Aorta (tissue), 5 donors: ENCODE results near the gene ASF1A. TPM values are rescaled to one million over a fixed set of nuclear protein-coding genes. Genes with fewer than 3 reads are reported as not detected.

Experiments used
- ATAC-seq: fragments of 200-7000 bp; cut with Tn5 transposase; one replicate; pipeline ENCODE4 v1.9.1; 2022; ENCODE audit warnings: moderate library complexity; ENCODE audit not compliant: low FRiP score
- DNase-seq, 2 donors: peaks; one replicate each; pipeline ENCODE4 v3.0.0-alpha.2; 2020
- H3K27ac ChIP-seq, 2 donors: one replicate each; pipeline ENCODE4 v1.5.1; 2013; ENCODE audit warnings: low read length in 2 of 2, mild to moderate bottlenecking in 2 of 2, moderate library complexity in 2 of 2, control low read depth in 1 of 2, inconsistent platforms in 1 of 2, low read depth in 1 of 2
- H3K27me3 ChIP-seq, 2 donors: one replicate each; pipeline ENCODE4 v1.6.1; 2013; ENCODE audit warnings: control low read depth in 1 of 2, low read length in 1 of 2, mild to moderate bottlenecking in 1 of 2, moderate library complexity in 1 of 2; ENCODE audit not compliant: insufficient read depth in 2 of 2, control insufficient read depth in 1 of 2
- H3K36me3 ChIP-seq, 2 donors: one replicate each; pipeline ENCODE4 v1.6.1; 2013; ENCODE audit warnings: control low read depth in 1 of 2, low read length in 1 of 2, mild to moderate bottlenecking in 1 of 2; ENCODE audit not compliant: insufficient read depth in 2 of 2, control insufficient read depth in 1 of 2
- H3K4me1 ChIP-seq, 2 donors: one replicate each; pipeline ENCODE4 v1.6.1; 2013; ENCODE audit warnings: low read length in 2 of 2, control low read depth in 1 of 2, mild to moderate bottlenecking in 1 of 2, moderate library complexity in 1 of 2; ENCODE audit not compliant: insufficient read depth in 2 of 2, control insufficient read depth in 1 of 2
- H3K4me3 ChIP-seq, 2 donors: one replicate each; pipeline ENCODE4 v1.5.1; 2013; ENCODE audit warnings: low read length in 2 of 2, control low read depth in 1 of 2, mild to moderate bottlenecking in 1 of 2
- H3K9me3 ChIP-seq: one replicate; pipeline ENCODE4 v1.6.1; 2013; ENCODE audit warnings: mild to moderate bottlenecking, low read length; ENCODE audit not compliant: control insufficient read depth
- WGBS, 2 donors: extraction: QIAGEN DNeasy Blood & Tissue Kit; methylation state at CpG; one replicate each; pipeline ENCODE4 v1.1.7; 2013; 5-methylcytosine and 5-hydroxymethylcytosine counted together
- intact Hi-C, 2 donors: fragments of 100-400 bp; cut with DNase I; formaldehyde crosslinking; loops; one replicate each; pipeline versions ENCODE4 v1.14.2 to v1.15.0; 2022
- polyA plus RNA-seq, 2 donors: library from polyadenylated mRNA; stranded (reverse); fragments of 200-250 nt; gene quantifications; one replicate each; pipeline ENCODE4 v1.2.3, GENCODE V29; 2013
- total RNA-seq, 2 donors: library from RNA; stranded (reverse); fragmentation: NEBNext Ultra II Directional; extraction: Animal tissue kit (Norgen Biotek cat#: 25700); gene quantifications; one replicate each; pipeline ENCODE4 v1.2.1, GENCODE V29; 2021
- donor health status: healthy with polysubstance abuse.
- donor health status: Bipolar disorder and iron deficiency.
- donor health status: DM: no; HTN: no; CAD: no.
- donor health status: DM: no; HTN: no; CAD: no.
- donor health status: DM: yes; HTN: yes; CAD: no.

ASF1A gene
- total and polyA plus RNA-seq, 4 donors, result 11.5 to 17.4 (median 12.7) TPM

DNA sequence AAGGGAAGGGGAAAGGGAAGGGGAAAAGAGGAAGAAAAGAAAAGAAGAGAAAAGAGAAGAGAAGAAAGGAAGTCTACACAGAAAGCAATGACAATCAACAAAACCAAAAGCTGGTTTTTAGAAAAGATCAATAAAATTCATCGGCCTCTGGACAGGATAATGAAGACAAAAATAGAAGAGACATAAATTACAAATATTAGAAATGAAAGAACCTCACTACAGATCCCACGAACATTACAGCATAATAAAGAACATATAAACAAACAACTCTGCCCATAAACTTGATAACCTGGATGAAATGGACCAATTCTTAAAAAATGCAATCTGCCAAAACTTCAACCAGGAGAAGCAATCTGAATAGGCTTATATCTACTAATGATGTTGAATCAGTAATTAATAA lies 20.7 kb upstream of the ASF1A start:
- Histone ChIP-seq H3K36me3 (no peaks in the 10 kb centered on the region), H3K27ac (no peak overlapping the region), H3K27me3 (no peaks in the 10 kb centered on the region), H3K4me1 (peaks cover 0 to 4% of the 10 kb centered on the region in 2 donors), H3K4me3 (no peak overlapping the region), H3K9me3 (no peaks in the 10 kb centered on the region)
- DNase-seq (no peak), ATAC-seq (no peak)
- WGBS, 2 donors, result 93 to 98% methylated on average over 2 of the region's 2 CpGs
- intact Hi-C loops, result no loop called here

DNA sequence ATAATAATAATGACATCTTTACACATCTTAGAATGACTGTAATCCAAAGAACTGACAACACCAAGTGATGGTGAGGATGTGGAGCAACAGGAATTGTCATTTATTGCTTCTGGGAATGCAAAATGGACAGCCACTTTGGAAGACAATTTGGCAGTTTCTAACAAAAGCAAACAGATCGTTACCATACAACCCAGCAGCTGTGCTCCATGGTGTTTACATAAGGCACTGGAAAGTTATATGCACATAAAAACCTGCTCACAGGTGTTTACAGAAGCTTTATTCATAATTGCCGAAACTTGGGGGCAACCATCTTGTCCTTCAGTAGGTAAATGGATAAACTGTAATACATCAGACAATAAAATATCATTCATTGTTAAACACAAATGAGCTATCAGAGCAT lies 18.3 kb upstream of the ASF1A start:
- Histone ChIP-seq H3K9me3 (no peaks in the 10 kb centered on the region), H3K27me3 (no peaks in the 10 kb centered on the region), H3K4me1 (peaks cover 0 to 4% of the 10 kb centered on the region in 2 donors), H3K27ac (no peak overlapping the region), H3K36me3 (no peaks in the 10 kb centered on the region), H3K4me3 (no peak overlapping the region)
- DNase-seq, result no peak
- no peak for ATAC-seq
- intact Hi-C loops, result no loop called here
- WGBS, 2 donors, result 82 to 88% methylated on average over 2 of the region's 2 CpGs

DNA sequence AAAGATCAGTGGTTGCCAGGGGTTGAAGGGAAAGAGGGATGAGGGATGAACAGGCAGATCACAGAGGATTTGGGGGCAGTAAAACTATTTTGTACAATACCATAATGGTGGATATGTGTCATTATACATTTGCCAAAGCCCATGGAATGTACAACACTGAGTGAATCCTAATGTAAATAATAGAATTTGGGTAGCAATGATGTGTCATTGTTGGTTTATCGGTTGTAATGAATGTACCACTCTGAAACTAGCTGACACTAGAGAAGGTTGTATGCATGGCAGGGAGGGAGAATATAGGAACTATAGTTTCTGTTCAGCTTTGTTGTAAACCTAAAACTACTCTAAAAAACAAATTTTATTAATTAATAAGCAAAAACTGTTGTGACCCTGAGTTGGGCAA lies 17.8 kb upstream of the ASF1A start:
- 83 to 95% methylated on average over 1 of the region's 1 CpG for WGBS, 2 donors
- intact Hi-C loops, result no loop called here
- Histone ChIP-seq H3K27me3 (no peaks in the 10 kb centered on the region), H3K36me3 (no peaks in the 10 kb centered on the region), H3K4me1 (peaks cover 0 to 4% of the 10 kb centered on the region in 2 donors), H3K9me3 (no peaks in the 10 kb centered on the region), H3K27ac (no peak overlapping the region), H3K4me3 (no peak overlapping the region)
- DNase-seq (no peak), ATAC-seq (no peak)

DNA sequence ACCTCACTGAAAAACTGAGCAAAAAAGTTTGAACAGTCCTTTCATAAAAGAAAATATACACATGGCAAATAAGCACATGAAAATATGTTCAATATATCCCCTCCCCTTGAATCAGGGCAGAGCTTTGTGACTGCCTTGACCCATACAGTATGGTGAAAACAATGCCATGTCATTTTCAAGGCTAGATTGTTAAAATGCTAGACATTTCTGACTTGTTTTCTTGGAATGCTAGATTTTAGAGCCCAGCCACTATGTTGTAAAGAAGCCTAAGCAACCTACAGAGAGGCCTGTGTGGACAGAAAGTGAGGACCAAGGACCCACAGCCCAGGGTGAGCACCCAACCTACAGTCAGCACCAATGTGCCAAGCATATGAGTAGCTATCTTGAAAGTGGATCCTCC lies 17.1 kb upstream of the ASF1A start:
- no peak for DNase-seq
- Histone ChIP-seq H3K4me1 (peaks cover 0 to 4% of the 10 kb centered on the region in 2 donors), H3K4me3 (no peak overlapping the region), H3K27me3 (no peaks in the 10 kb centered on the region), H3K27ac (no peak overlapping the region), H3K9me3 (no peaks in the 10 kb centered on the region), H3K36me3 (no peaks in the 10 kb centered on the region)
- no peak for ATAC-seq
- intact Hi-C loops, result no loop called here

DNA sequence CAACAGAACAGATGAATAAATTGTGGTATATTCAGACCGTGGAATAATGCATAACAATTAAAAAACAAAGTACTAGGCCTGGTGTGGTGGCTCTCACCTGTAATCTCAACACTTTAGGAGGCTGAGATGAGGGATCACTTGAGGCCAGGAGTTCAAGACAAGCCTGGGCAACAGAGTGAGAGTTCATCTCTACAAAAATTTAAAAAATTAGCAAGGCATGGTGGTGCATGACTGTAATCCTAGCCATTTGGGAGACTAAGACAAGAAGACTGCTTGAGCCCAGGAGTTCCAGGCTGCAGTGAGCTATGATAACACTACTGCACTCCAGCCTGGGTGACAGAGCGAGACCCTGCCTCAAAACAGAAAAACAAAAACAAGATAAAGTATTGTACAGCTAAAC lies 16.1 kb upstream of the ASF1A start:
- H3K36me3 ChIP-seq, result no peaks in the 10 kb centered on the region
- no peak for DNase-seq
- H3K4me3 ChIP-seq, result no peak overlapping the region
- intact Hi-C loops, result no loop called here
- ATAC-seq, result no peak
- H3K4me1 ChIP-seq, result peaks cover 0 to 4% of the 10 kb centered on the region in 2 donors
- 89 to 96% methylated on average over 2 of the region's 2 CpGs for WGBS, 2 donors
- H3K27me3 ChIP-seq, result no peaks in the 10 kb centered on the region
- H3K27ac ChIP-seq, result no peak overlapping the region
- no peaks in the 10 kb centered on the region for H3K9me3 ChIP-seq

DNA sequence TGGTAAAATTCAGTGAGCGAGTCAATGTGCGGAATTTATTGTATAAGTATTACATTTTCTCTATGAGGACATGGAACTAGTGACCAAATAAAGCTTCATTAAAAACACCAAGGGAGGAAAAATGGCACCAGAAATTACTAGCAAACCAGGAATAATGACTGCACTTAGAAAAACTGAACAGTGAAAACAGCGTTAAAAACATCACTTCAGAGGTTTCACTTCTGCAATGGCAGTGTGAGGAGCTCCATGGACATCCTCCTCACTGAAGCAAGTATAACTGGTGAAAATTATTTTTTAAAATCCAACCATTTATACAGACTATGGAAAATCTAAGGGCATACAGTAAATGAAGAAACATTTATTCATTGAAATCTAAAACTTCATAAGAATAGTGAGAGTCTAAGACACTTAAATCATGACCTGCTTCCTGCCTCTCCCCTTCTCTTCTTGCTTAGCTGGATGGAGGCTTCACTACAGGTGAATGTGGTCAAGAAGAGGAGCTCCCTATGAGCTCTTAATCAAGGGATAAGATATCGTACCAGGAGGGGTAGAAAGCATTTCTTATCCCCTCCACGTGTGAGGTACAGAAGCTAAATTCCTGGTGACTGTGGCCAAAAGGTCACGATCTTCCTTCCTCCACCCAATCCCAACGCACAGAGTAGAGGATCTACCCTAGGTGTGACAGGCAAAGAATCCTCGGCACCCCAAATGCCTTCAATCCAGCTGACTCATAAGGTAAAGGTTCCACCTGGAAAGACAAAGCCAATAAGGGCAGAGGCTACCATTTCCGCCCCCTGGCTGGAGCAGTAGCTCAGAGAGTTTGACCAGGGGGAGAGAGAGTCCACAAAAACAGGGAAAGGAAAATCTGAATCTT lies 12.3 kb upstream of the ASF1A start:
- intact Hi-C loops, result no loop called here
- DNase-seq, result no peak
- H3K36me3 ChIP-seq, result no peaks in the 10 kb centered on the region
- peaks cover 0 to 4% of the 10 kb centered on the region in 2 donors for H3K4me1 ChIP-seq
- whole genome bisulfite sequencing, 2 donors, result 90 to 91% methylated on average over 9 of the region's 9 CpGs
- no peak overlapping the region for H3K4me3 ChIP-seq
- no peaks in the 10 kb centered on the region for H3K27me3 ChIP-seq
- no peak overlapping the region for H3K27ac ChIP-seq
- ATAC-seq, result no peak
- H3K9me3 ChIP-seq, result no peaks in the 10 kb centered on the region

DNA sequence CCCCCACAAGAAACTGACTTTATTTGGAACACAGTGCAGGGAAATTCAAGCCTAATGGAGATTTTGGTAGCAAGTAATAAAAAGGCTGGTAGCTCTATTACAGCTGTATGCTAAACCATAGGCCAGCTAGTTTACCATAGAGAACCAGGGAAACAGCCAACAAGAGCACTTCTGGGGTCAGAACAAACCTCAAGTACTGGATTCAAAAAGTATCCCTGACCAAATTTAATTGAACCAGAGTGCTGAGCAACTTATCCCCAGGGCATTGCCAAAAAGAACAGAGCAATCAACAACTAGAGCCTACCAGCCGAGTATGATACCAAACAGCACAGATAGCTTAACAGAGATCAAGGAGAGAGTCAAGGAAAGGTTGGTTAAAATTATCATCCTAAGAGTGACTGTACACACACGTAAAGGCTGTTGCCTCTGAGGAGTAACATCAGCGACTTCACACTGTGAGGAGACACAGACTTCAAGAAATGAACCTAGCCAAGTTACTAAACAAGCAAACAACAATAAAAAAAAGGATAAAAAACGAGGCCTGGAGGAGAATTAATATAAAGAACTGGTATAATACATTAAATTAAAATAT lies 11.5 kb upstream of the ASF1A start:
- intact Hi-C loops, result no loop called here
- DNase-seq (no peak), ATAC-seq (no peak)
- WGBS, 2 donors, result 95 to 99% methylated on average over 4 of the region's 4 CpGs
- no peak overlapping the region for H3K27ac ChIP-seq
- no peaks in the 10 kb centered on the region for H3K4me1 ChIP-seq
- H3K36me3 ChIP-seq, result no peaks in the 10 kb centered on the region
- H3K9me3 ChIP-seq, result no peaks in the 10 kb centered on the region
- H3K27me3 ChIP-seq, result no peaks in the 10 kb centered on the region
- no peak overlapping the region for H3K4me3 ChIP-seq

DNA sequence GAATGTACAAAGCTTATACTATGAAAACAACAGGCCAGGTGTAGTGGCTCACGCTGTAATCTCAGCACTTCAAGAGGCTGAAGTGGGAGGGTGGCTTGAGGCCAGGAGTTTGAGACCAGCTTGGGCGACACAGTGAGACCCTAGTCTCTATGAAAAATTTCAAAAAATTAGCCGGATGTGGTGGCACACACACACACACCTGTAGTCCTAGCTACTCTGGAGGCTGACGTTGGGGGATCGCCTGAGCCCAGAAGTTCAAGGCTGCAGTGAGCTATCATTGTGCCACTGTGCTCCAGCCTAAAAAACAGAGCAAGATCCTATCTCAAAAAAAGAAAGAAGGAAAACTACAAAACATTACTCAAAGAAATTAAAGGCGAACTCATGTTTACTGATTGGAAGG lies 7.3 kb upstream of the ASF1A start:
- DNase-seq (no peak), ATAC-seq (no peak)
- Histone ChIP-seq H3K27me3 (no peaks in the 10 kb centered on the region), H3K4me1 (peaks cover 0 to 2% of the 10 kb centered on the region in 2 donors), H3K4me3 (no peak overlapping the region), H3K9me3 (no peaks in the 10 kb centered on the region), H3K27ac (no peak overlapping the region), H3K36me3 (no peaks in the 10 kb centered on the region)
- intact Hi-C loops, result no loop called here
- WGBS, 2 donors, result 95 to 97% methylated on average over 6 of the region's 6 CpGs

DNA sequence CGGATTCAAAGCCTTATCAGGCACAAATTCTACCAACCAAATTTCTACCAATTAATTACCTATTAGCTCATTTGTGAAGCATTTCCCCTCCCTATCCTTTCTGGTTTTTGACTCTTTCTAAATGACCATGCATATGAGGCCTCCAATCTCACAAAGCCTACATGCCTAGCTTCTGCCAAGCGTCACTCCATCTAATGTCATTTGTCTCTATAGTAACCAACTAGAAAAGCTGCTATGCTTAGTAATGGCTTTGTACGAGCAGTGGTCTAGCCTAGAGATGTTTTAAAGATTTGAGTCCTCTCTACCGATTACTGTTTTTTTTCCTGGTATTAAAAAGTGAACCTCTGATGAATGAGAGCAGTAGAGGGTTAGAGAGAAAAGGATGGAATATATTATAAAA lies 4.8 kb upstream of the ASF1A start:
- H3K36me3 ChIP-seq, result no peaks in the 10 kb centered on the region
- intact Hi-C loops, result no loop called here
- H3K4me1 ChIP-seq, result peaks cover 0 to 6% of the 10 kb centered on the region in 2 donors
- H3K9me3 ChIP-seq, result no peaks in the 10 kb centered on the region
- no peak overlapping the region for H3K4me3 ChIP-seq
- ATAC-seq, result no peak
- WGBS, 2 donors, result 89 to 91% methylated on average over 4 of the region's 4 CpGs
- H3K27ac ChIP-seq, result no peak overlapping the region
- no peaks in the 10 kb centered on the region for H3K27me3 ChIP-seq
- DNase-seq, result no peak
